GM19452 (cell line): Measurements from ENCODE around the gene CYP24A1.

Experiments used
- ATAC-seq: cut with Tn5 transposase; IDR thresholded peaks from one replicate; pipeline ENCODE4 v1.9.1; 2021; ENCODE audit not compliant: unreplicated experiment

Gene CYP24A1

DNA sequence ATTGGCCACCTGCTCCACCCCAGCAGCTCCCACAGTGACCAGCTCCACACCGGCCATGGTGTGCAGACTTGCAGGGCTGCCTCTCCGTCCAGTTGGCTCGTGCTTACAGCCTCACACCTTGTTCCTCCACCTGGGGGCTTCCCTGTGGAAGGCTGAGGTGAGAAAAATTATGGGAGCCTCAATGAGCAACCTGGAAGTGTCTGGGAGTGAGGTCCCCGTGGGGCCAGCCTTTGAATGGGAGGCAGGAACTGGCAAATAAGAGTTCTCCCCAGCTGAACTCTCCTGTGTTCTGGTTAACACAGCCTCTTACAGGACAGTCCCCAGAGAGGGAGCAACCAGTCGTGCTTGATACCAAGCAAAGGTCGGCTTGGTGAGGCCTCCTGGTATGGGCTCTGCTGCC lies 30.3 kb upstream of the CYP24A1 start:
- no peak for ATAC-seq

- no peak for ATAC-seq
Measured at GRCh38 chr20:54203281-54203680, 29.5 kb upstream of the CYP24A1 start.

- no peak for ATAC-seq
Measured at GRCh38 chr20:54201268-54201846, 27.6 kb upstream of the CYP24A1 start.

DNA sequence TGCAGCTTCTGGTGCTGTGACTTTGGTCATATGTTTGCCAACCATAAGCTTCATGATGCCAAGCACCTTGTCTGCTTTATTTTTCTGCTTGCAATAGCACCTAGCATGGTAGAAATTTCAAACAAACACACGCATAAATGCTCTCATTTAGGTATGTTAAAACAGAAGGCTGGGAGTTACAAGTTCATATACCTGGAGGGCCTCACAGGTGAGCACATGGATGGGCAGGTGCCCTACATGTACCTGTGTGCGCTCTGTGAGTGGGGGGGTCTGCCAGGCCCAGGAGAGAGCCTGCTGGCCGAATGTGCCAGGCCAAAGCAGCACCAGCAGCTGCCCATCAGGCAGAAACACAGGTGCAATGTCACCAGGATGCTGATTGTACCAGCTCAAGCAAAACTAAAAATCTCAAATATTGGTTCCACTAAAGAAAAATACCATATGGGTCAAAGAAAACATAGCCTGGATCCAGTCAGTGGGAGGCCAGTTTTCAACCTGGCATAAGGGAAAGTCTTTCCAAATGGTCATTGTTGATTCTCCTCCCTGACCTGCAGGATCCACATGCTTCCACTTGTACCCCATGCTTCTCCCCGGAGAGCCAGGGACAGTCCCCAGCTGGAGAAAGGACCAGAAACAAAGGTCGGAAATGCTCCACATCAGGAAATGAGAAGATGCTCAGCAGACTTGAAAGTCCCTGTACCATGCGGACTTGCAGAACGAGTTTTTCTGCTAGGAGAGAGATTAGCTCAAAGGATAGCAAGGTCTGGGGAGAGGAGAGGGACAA lies 26.9 kb upstream of the CYP24A1 start:
- ATAC-seq: no peak

- ATAC-seq: peak; percentile 55
Measured at GRCh38 chr20:54199721-54200176, 26.0 kb upstream of the CYP24A1 start.

DNA sequence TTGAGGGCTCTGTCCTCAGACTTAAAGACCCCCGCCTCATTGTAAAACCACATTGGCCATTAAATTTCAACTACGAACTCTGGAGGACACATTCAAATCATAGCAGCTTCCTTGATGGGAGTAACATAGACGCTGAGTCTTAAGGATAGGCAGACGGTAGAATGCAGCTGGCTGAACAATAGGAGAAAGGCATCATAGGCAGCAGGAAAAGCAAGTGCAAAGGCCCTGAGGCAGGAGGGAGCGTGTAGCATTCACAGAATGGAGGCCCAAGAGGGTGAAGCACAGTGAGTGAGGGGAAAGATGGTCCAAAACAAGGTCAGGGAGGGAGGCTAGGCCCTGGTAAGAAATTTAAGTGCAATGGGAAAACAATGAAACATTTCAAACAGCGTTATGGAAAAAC lies 25.5 kb upstream of the CYP24A1 start:
- ATAC-seq: peak; percentile 15

DNA sequence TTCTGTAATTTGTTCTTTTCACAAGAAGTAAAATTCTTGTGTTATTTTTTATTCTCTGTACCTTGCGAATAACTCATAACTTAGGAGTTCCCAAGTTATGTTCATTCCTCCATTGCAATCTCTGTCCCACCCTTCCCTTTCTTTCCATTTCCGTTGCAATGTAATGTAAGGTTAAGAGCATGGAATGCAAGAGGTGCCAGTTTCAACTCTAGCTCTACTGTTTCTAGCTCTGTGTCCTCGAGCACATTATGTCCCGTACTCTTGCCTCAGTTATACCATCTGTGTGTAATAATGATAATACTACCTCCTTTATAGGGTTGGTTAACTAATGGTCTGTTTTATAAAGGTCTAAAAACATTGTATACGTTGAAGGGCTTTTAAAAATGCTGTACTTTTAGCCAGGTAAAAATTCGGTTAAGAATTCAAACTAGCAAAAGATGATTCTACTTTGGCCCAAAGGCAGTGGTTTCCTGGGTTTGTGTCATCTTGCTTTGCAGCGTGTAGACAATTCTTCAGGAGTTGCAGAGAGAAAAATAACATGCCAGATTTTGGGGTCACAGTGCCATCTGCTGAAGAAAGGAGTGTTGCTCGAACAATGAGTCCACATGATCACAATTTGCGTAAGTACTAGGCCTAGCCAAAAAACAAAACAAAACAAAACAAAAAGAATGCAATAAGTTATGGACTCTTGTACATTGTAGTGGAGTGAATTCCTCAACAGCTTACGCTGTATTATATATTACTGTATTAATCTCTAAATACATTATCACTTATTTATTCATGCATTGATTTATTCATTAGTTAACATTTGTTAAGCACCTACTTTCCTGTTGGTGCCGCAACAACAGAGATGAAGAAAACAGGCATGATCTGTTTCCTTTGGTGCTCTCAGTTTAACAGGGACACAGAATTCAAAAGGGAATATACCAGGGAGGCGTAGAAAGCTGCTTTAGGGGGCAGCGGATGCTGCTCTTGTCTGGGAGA lies 24.1 kb upstream of the CYP24A1 start:
- no peak for ATAC-seq

- no peak for ATAC-seq
Measured at GRCh38 chr20:54195483-54196472, 22.0 kb upstream of the CYP24A1 start.

- ATAC-seq: no peak
Measured at GRCh38 chr20:54194724-54195438, 21.1 kb upstream of the CYP24A1 start.

DNA sequence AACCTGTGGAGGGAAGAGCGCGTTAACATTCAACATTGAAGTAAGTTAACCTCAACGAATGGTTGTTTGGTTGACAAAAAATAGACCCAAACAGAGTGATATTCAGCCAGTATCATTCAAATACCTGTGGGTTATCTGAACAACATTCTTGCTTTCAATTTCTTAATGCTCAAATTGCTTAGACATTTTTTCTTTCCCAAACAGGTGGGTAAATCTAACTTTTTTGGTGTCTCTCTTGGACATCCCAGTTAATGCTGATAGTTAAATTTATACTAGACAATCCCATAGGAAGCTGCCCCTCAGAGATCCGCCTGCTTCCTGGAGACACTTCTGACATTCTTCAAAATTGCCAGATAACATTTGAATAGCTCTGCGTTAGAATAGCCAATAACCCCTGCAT lies 20.0 kb upstream of the CYP24A1 start:
- no peak for ATAC-seq

- no peak for ATAC-seq
Measured at GRCh38 chr20:54190217-54190616, 16.4 kb upstream of the CYP24A1 start.

- ATAC-seq: no peak
Measured at GRCh38 chr20:54189630-54190029, 15.8 kb upstream of the CYP24A1 start.

DNA sequence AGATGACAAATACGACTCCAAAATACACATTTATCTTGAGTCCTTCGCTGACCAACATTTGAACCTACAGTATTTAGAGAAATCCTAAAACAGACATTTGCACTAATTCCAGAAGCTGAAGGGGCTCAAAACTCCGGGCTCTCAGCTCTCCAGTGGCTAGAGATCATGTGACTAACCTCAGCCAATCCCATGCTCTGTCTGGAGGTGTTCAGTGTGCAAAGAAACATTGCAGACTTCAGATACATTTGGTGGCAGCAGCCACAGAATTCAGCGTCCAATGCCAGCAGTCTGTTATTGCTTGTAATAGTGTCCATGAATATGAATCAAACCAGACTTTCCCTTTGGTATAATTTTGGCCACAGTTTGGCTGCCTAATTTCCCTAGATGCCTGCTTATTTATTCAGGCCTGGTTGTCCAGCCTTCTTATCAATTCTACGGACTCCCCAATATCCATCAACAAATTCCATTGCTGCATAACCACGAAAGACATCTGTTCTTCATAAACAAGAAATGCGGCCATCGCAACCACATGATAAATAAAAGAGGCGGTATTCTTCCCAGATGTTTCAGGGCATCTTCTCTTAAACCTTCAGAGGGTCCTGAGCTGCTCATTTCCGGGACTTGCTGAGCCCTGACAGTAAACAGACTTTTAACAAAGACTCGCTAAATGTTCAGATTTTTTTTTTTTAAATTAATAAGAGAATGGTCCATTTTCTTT lies 14.5 kb upstream of the CYP24A1 start:
- no peak for ATAC-seq

DNA sequence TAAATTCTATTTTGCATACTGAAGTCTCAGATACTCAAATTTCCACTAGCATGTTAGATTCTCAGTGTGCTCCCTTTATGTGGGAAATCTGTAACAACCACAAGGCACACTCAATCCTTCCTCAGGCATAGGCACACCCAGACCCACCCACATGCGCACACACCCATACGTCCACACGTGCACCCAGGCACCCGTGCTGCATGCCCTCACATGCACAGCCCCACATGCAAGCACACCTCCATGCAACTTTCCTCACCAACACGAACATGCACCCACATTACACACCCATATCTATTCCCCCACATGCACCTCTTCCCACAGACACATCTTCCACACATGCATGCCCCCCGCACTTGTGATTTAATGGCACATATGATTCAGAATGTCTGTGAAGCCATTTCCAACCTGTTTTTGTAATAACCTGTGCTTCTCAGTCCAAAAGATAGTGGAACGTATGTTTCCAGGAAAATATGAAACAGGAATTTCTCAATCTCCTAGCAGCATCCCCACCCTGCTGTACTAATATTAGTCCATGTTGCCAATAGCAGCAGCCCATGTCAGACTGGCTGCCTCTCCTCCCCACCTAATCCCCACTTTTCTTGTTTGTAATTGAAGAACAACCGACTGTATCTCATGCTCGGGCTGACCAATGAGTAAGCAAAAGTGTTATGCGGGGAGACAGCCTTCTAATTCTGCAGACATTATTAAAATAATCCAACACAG lies 11.3 kb upstream of the CYP24A1 start:
- ATAC-seq: no peak

- ATAC-seq: no peak
Measured at GRCh38 chr20:54184071-54184470, 10.3 kb upstream of the CYP24A1 start.

- no peak for ATAC-seq
Measured at GRCh38 chr20:54180931-54181330, 7.1 kb upstream of the CYP24A1 start.

DNA sequence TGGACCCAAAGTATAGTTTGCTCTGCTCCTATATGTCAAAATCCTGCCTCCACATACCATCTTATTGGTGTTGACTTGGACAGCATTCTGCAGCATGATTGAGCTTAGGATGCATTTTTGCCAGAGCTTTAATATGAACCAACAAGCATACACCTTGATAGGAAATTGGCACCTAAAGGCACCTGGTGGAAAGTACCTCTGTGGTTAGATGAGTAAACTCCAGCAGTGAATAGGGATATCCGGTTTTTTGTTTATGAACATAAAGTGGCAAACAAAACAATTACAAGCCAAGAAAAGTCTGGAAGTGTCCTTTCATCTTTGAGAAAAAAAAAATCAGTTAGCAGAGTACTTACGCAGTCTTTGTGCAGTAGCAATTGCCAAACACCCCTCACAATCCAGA lies 6.2 kb upstream of the CYP24A1 start:
- ATAC-seq: no peak

- ATAC-seq: no peak
Measured at GRCh38 chr20:54178256-54178655, 4.5 kb upstream of the CYP24A1 start.
